GM12891 (cell line): ENCODE data around the gene MCHR2.

Source experiments
- POLR2A ChIP-seq: IDR thresholded peaks from 2 replicates; pipeline ENCODE4 v1.6.1; 2011; ENCODE audit warnings: low read depth, low read length, control low read depth
- POLR2AphosphoS5 ChIP-seq: IDR thresholded peaks from 2 replicates; pipeline ENCODE4 v1.6.1; 2011; ENCODE audit warnings: low read depth, low read length, control low read depth

DNA sequence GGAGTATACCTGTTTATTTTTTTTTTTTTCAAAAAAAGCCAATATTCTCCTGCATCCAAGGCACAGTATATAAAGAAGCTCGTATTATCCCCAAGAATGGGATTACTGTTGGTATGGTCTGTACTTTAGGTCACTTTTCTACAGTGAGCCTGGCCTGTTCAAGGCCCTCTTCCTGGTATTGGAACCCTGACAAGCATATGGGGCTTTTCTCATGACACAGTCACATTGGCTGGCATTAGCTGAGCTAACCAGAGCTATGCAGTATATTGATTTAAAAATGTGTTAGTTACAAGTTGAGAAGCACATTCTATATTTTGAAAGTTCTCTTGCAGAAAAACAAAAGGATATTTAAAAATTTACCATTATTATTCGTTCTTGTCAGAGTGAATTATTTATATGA is 48.0 kb downstream of the MCHR2 start:
- no peak for TF ChIP-seq POLR2AphosphoS5
- TF ChIP-seq POLR2A = no peak
